Peyer's patch (tissue), 4 donors: Measurements from ENCODE around the gene ITSN1. TPM values are rescaled to one million over a fixed set of nuclear protein-coding genes. Genes with fewer than 3 reads are reported as not detected.

Experiments
- DNase-seq, 3 donors: peaks; one replicate each; pipeline ENCODE4 v3.0.0-alpha.2; 2017 to 2019
- H3K27ac ChIP-seq, 4 donors: fragments of 200-600 bp; sonication (generic); one replicate each; pipeline ENCODE4 v1.5.1; 2016 to 2019
- H3K27me3 ChIP-seq, 2 donors: fragments of 200-600 bp; sonication (generic); one replicate each; pipeline ENCODE4 v1.5.1; 2019
- H3K36me3 ChIP-seq, 3 donors: fragments of 200-600 bp; sonication (generic); one replicate each; pipeline ENCODE4 v1.5.1; 2016 to 2019
- H3K4me1 ChIP-seq, 4 donors: fragments of 200-600 bp; sonication (generic); one replicate each; pipeline ENCODE4 v1.5.1; 2016 to 2019
- H3K4me3 ChIP-seq, 4 donors: fragments of 200-600 bp; sonication (generic); 1 replicate in 3 of 4; 2 replicates in 1 of 4; pipeline ENCODE4 v1.5.1; 2016 to 2019; ENCODE audit warnings: mild to moderate bottlenecking in 1 of 4
- H3K9me3 ChIP-seq, 4 donors: fragments of 200-600 bp; sonication (generic); one replicate each; pipeline ENCODE4 v1.5.1; 2016 to 2019; ENCODE audit warnings: mild to moderate bottlenecking in 1 of 4
- POLR2A ChIP-seq, 2 donors: fragments of 450-650 bp; IDR thresholded peaks; one replicate each; pipeline ENCODE4 v1.5.1; 2017; ENCODE audit warnings: antibody characterized with exemption in 2 of 2, mild to moderate bottlenecking in 2 of 2, moderate library complexity in 2 of 2
- total RNA-seq, 4 donors: library from RNA; depleted of rRNA; stranded (reverse); fragments of >200 nt; gene quantifications; one replicate each; pipeline ENCODE4 v1.1.0, GENCODE V29; 2016
- TF ChIP-seq, protein P1 (sequence below), 6 experiments: fragments of 450-650 bp in 4 of 6; fragments of 200-600 bp in 2 of 6; sonication (generic) in 1 of 6; IDR thresholded peaks; one replicate each; pipeline ENCODE4 v1.5.1; 2017 to 2019; ENCODE audit warnings: antibody characterized with exemption in 6 of 6, mild to moderate bottlenecking in 3 of 6, moderate library complexity in 1 of 6

Gene ITSN1
- total RNA-seq, 4 donors from 2014 or later = 41.0 to 56.9 (median 49.5) TPM

DNA sequence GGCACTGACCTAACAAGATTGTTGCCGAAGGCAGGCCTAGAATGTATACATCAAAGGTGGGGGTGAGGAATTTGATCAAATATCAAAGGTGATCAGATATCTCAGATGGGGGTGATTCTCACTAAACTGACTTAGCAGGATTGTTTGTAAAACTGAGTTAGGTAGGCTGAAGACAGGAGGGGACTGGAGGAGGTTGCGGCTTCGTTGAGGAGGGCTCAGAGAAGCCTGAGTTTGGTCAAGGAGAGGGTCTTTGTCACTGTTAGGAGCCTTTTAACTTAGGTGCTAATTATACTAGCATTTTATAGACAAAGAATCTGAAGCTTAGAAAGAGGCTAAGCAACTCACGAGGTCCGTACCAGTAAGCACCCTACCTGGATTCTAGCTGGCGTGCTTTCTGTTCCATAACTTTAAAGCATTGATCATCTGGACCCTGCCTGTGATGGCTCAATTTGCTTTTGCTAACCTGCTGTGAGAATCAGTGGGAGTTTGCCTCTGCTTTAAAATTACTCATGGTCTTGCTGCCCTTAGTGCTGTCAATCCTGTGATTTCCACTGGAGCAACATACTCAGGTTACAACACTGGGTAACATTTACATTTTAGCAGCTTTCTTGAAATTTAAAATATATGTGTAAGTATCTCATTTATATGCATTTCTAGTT lies 49.8 kb downstream of the ITSN1 start:
- TF ChIP-seq POLR2A (IDR thresholded peaks at IDR 0.05) = no peak
- TF ChIP-seq, protein P1, sequence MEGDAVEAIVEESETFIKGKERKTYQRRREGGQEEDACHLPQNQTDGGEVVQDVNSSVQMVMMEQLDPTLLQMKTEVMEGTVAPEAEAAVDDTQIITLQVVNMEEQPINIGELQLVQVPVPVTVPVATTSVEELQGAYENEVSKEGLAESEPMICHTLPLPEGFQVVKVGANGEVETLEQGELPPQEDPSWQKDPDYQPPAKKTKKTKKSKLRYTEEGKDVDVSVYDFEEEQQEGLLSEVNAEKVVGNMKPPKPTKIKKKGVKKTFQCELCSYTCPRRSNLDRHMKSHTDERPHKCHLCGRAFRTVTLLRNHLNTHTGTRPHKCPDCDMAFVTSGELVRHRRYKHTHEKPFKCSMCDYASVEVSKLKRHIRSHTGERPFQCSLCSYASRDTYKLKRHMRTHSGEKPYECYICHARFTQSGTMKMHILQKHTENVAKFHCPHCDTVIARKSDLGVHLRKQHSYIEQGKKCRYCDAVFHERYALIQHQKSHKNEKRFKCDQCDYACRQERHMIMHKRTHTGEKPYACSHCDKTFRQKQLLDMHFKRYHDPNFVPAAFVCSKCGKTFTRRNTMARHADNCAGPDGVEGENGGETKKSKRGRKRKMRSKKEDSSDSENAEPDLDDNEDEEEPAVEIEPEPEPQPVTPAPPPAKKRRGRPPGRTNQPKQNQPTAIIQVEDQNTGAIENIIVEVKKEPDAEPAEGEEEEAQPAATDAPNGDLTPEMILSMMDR (IDR thresholded peaks at IDR 0.05) = no peak

DNA sequence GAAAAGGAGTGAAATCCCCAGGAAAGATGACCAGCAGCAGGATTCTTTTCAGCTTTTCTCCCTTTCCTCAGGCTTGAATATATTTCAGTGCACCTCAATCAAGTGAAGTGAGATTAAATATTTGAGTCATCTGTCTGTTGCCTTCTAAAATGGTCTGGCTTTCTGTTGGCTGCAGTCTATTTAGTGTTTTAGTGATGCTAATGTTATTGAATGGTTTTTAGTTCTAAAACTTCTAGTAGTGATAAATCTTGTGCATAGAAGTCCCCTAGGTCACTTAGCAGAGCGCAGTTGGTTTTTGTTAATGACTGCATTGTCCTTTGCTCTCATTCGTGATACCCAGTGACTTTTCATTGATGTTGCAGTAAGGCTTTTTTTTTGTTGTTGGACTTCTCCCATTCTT lies 53.5 kb downstream of the ITSN1 start:
- no peak overlapping the region for H3K4me3 ChIP-seq
- H3K4me1 ChIP-seq = no peaks in the 10 kb centered on the region
- no peaks in the 10 kb centered on the region for H3K9me3 ChIP-seq
- H3K36me3 ChIP-seq = no peaks in the 10 kb centered on the region
- DNase-seq = no peak
- H3K27ac ChIP-seq = no peak overlapping the region
- TF ChIP-seq, protein P1 (IDR thresholded peaks at IDR 0.05) = no peak
- no peaks in the 10 kb centered on the region for H3K27me3 ChIP-seq

More for the DNA sequence above, 49.8 kb downstream of the ITSN1 start:
- Histone ChIP-seq H3K27ac (no peak overlapping the region), H3K4me3 (no peak overlapping the region), H3K27me3 (no peaks in the 10 kb centered on the region), H3K4me1 (no peaks in the 10 kb centered on the region), H3K9me3 (no peaks in the 10 kb centered on the region), H3K36me3 (no peaks in the 10 kb centered on the region)
- no peak for DNase-seq

DNA sequence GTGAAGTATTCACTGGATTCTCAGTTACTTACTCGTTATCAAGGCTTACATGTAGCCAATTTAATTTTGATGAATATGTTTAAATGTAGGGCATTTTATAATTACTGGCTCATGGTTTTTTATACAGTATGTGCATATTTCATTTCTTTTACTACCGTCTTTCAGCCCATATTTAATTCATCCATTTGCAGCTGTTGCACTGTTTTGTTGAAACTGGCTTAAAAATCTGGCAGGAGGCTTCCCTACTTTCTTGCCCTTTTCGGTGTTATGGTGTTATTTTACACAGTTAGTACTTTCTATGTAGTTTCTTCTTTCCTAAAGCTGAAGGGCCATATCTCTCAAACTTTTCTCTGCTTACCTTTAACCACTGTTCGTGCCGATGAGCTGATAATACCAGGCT lies 54.2 kb downstream of the ITSN1 start:
- H3K27ac ChIP-seq = no peak overlapping the region
- no peaks in the 10 kb centered on the region for H3K4me1 ChIP-seq
- H3K9me3 ChIP-seq = no peaks in the 10 kb centered on the region
- TF ChIP-seq, protein P1 (IDR thresholded peaks at IDR 0.05) = no peak
- no peak for TF ChIP-seq POLR2A (IDR thresholded peaks at IDR 0.05)
- no peak for DNase-seq
- H3K36me3 ChIP-seq = no peaks in the 10 kb centered on the region
- H3K4me3 ChIP-seq = no peak overlapping the region
- H3K27me3 ChIP-seq = no peaks in the 10 kb centered on the region

DNA sequence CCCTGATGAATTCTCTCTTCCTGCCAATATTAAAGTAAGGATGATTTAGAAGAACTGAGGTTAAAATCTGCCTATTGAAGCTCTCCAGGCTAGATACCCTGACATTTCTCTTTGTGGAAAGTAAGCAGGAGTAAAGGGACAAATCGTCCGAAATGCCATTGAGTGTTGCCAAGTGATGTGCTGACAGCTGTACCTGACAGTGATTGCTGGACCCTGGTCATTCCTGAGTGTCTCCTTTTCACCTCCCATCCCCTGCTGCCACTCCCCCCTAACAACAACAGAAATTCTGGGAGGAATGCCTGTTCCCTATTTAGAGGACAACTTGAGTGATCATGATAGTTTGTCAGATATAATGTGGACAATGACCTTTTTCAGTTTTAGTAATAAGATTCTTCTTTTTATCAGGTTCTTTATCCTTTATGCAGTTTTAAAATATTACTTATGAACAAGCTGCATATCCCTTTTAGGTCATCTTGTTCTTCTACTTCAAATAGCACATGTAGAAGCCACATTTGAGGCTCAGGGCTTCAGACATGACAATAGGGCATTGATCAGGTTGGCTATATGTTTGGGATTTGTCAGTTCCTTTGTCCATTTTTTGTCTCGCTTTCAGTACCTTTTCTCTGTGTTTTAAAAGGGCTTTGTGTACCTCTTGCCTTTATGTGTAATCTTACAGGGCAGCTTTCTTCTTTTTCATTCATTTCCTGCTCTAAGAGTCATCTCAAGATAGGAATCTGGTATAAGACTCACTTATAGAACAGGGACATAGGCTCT lies 56.0 kb downstream of the ITSN1 start:
- Histone ChIP-seq H3K4me3 (no peak overlapping the region), H3K4me1 (no peaks in the 10 kb centered on the region), H3K9me3 (no peaks in the 10 kb centered on the region), H3K27me3 (no peaks in the 10 kb centered on the region), H3K27ac (no peak overlapping the region), H3K36me3 (no peaks in the 10 kb centered on the region)
- no peak for TF ChIP-seq POLR2A (IDR thresholded peaks at IDR 0.05)
- TF ChIP-seq, protein P1 (IDR thresholded peaks at IDR 0.05) = no peak
- DNase-seq = no peak

DNA sequence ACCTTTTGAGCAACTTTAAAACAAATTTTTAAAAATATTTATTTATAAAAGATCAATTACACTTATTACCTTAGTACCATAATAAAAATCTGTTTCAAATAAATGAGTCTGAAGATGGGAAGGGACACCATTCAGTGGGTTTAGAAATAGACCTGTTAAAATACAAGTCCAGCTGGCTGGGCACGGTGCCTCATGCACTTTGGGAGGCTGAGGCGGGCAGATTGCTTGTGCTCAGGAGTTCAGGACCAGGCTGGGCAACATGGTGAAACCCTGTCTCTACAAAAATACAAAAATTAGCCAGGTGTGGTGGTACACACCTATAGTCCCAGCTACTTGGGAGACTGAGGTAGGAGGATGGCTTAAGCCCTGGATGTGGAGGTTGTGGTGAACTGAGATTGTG lies 57.0 kb downstream of the ITSN1 start:
- Histone ChIP-seq H3K27ac (no peak overlapping the region), H3K4me3 (no peak overlapping the region), H3K36me3 (no peaks in the 10 kb centered on the region), H3K4me1 (no peaks in the 10 kb centered on the region), H3K27me3 (no peaks in the 10 kb centered on the region), H3K9me3 (no peaks in the 10 kb centered on the region)
- TF ChIP-seq, protein P1 (IDR thresholded peaks at IDR 0.05) = no peak
- TF ChIP-seq POLR2A (IDR thresholded peaks at IDR 0.05) = no peak
- DNase-seq = no peak
